C4-2B (cell line): Measurements from ENCODE around the gene TEX2.

ENCODE experiments used
- CTCF ChIP-seq: fragments of 450-650 bp; conservative IDR thresholded peaks from 2 replicates; pipeline ENCODE4 v1.5.1; 2017; ENCODE audit warnings: mild to moderate bottlenecking
- ZFX ChIP-seq: fragments of 450-650 bp; IDR thresholded peaks from 2 replicates; pipeline ENCODE4 v1.6.1; 2017

GRCh38 chr17:64309710-64310109 is 46.6 kb upstream of the TEX2 start:
- TF ChIP-seq CTCF = no peak
- TF ChIP-seq ZFX = no peak
